ENCODE results near the gene TRIM7.

TRIM7 gene

GRCh38 chr5:181204826-181205760 lies at the start of gene TRIM7:
TRIM7 (minus strand) TSS chr5:181205196; CDS start chr5:181205110, 86 bp downstream.
- Histone ChIP-seq H3K27me3 (ENCODE audit: control insufficient read depth in 2 of 2, insufficient read depth in 2 of 2, low read length in 2 of 2) (peaks cover 0 to 7% of the 10 kb centered on the region in 2 donors), H3K4me1 (ENCODE audit: control insufficient read depth in 2 of 2, insufficient read depth in 2 of 2, low read length in 2 of 2) (peaks cover 17 to 33% of the 10 kb centered on the region in 2 donors), H3K4me3 (ENCODE audit: low read length in 2 of 2) (peak within 1 kb of the TSS; percentile 58 to 79), H3K27ac (ENCODE audit: low read depth in 2 of 2, low read length in 2 of 2) (peak within 1 kb of the TSS in 1 of 2 donors; percentile 16), H3K36me3 (ENCODE audit: control insufficient read depth in 2 of 2, insufficient read depth in 2 of 2, low read length in 2 of 2) (no peaks in the 10 kb centered on the region), H3K9me3 (ENCODE audit: control insufficient read depth in 2 of 2, low read length in 2 of 2) (no peaks in the 10 kb centered on the region), H3K9ac (ENCODE audit: low read depth in 1 of 2, low read length in 2 of 2) (peak within 1 kb of the TSS; percentile 20 to 60)

GRCh38 chr5:181248277-181248676 lies 43.3 kb upstream of the TRIM7 start:
- no peak overlapping the region for H3K27ac ChIP-seq (ENCODE audit: low read depth in 2 of 2, low read length in 2 of 2)
- peaks cover 31 to 35% of the 10 kb centered on the region in 2 donors for H3K4me1 ChIP-seq (ENCODE audit: control insufficient read depth in 2 of 2, insufficient read depth in 2 of 2, low read length in 2 of 2)
- peak overlapping the region; percentile 62 to 89 for H3K4me3 ChIP-seq (ENCODE audit: low read length in 2 of 2)
- H3K27me3 ChIP-seq (ENCODE audit: control insufficient read depth in 2 of 2, insufficient read depth in 2 of 2, low read length in 2 of 2) = no peaks in the 10 kb centered on the region
- no peaks in the 10 kb centered on the region for H3K9me3 ChIP-seq (ENCODE audit: control insufficient read depth in 2 of 2, low read length in 2 of 2)
- H3K36me3 ChIP-seq (ENCODE audit: control insufficient read depth in 2 of 2, insufficient read depth in 2 of 2, low read length in 2 of 2) = peaks cover 4 to 6% of the 10 kb centered on the region in 2 donors
- H3K9ac ChIP-seq (ENCODE audit: low read depth in 1 of 2, low read length in 2 of 2) = peak overlapping the region in 1 of 2 donors; percentile 30

DNA sequence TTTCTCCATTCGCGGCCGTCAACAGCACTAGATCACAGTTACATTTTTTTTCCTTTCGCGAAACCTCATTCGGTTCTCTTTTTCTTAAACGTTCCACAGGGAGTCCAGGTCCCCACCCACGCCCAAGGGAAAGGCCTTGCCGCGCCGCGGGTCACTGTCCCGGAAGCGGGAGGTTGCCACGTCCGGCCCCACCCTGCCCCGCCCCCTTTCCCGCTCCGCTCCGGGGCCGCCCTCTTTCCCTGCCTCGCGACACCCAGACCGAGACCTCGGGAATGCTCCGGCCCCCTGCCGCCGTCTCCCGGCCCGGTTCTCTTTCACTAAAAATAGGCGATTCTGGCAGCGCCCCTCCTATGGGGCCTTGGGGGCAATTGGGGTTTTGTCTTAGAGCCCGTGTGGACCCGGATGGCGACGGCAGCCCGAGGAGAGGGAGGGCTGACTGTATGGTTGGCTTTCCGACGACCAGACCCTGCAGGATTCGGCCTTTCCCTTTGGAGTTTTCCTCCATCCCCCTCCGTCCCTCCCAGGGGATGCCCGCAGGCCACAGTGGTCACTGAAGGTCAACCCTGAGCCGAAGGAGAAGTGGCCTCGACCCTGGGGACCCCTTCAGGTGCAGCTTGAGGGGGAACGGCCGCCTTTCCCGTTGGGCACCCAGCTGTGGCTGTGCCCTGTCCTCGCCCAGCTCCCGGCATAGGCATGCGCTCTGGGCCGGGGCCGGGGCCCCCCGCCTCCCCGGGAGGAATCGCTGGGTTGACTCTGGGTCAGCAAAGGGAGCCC lies 41.5 kb upstream of the TRIM7 start:
- H3K4me3 ChIP-seq (ENCODE audit: low read length in 2 of 2) = peak overlapping the region; percentile 89
- H3K27ac ChIP-seq (ENCODE audit: low read depth in 2 of 2, low read length in 2 of 2) = peak overlapping the region; percentile 97 to 98
- H3K4me1 ChIP-seq (ENCODE audit: control insufficient read depth in 2 of 2, insufficient read depth in 2 of 2, low read length in 2 of 2) = peaks cover 46 to 48% of the 10 kb centered on the region in 2 donors
- H3K9ac ChIP-seq (ENCODE audit: low read depth in 1 of 2, low read length in 2 of 2) = peak overlapping the region; percentile 97
- H3K36me3 ChIP-seq (ENCODE audit: control insufficient read depth in 2 of 2, insufficient read depth in 2 of 2, low read length in 2 of 2) = peaks cover 9 to 11% of the 10 kb centered on the region in 2 donors
- H3K27me3 ChIP-seq (ENCODE audit: control insufficient read depth in 2 of 2, insufficient read depth in 2 of 2, low read length in 2 of 2) = no peaks in the 10 kb centered on the region
- H3K9me3 ChIP-seq (ENCODE audit: control insufficient read depth in 2 of 2, low read length in 2 of 2) = no peaks in the 10 kb centered on the region

DNA sequence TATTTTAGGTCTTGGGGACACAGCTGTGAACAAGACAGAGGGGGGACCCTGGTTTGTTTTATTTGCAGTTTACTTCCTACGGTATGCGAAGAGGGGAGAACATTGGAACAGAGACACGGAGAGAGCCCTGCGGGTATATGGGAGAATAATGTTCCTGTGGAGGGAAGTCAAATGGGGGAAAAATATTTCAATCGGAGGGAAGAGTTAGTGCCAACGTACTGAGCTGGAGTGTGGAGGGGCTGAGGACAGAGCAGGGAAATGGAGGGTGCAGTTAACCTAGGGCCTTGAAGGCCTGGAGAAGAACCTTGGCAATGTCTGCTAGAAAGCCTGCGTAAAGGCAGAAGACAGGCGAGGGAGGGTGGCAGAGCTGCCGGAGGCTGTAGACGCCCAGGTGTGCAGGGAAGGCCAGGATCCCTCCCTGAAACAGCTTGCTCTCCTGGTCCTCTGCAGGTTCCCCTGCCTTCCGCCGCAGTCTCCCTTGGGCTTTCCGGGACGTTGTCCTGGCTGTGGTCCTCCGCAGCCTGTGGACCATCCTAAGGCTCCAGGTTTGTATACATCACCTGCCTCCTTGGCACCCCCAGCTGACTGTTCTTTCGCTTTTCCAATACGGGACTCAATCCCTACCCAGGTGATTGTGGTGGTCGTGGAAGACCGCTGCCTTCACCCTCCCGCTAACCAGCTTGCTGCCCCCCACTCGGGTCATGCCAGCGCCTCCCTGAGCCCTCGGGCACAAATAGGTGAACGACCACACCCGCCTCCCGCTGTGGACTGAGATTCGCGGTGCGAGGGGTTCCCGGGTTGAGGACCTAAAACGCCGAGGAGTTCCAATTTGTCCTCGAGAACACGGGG lies 40.7 kb upstream of the TRIM7 start:
- H3K4me1 ChIP-seq (ENCODE audit: control insufficient read depth in 2 of 2, insufficient read depth in 2 of 2, low read length in 2 of 2) = peaks cover 49% of the 10 kb centered on the region in 2 donors
- peak overlapping the region; percentile 97 for H3K9ac ChIP-seq (ENCODE audit: low read depth in 1 of 2, low read length in 2 of 2)
- H3K27ac ChIP-seq (ENCODE audit: low read depth in 2 of 2, low read length in 2 of 2) = peak overlapping the region; percentile 97 to 98
- no peaks in the 10 kb centered on the region for H3K27me3 ChIP-seq (ENCODE audit: control insufficient read depth in 2 of 2, insufficient read depth in 2 of 2, low read length in 2 of 2)
- H3K4me3 ChIP-seq (ENCODE audit: low read length in 2 of 2) = peak overlapping the region; percentile 89
- peaks cover 13 to 16% of the 10 kb centered on the region in 2 donors for H3K36me3 ChIP-seq (ENCODE audit: control insufficient read depth in 2 of 2, insufficient read depth in 2 of 2, low read length in 2 of 2)
- H3K9me3 ChIP-seq (ENCODE audit: control insufficient read depth in 2 of 2, low read length in 2 of 2) = no peaks in the 10 kb centered on the region

DNA sequence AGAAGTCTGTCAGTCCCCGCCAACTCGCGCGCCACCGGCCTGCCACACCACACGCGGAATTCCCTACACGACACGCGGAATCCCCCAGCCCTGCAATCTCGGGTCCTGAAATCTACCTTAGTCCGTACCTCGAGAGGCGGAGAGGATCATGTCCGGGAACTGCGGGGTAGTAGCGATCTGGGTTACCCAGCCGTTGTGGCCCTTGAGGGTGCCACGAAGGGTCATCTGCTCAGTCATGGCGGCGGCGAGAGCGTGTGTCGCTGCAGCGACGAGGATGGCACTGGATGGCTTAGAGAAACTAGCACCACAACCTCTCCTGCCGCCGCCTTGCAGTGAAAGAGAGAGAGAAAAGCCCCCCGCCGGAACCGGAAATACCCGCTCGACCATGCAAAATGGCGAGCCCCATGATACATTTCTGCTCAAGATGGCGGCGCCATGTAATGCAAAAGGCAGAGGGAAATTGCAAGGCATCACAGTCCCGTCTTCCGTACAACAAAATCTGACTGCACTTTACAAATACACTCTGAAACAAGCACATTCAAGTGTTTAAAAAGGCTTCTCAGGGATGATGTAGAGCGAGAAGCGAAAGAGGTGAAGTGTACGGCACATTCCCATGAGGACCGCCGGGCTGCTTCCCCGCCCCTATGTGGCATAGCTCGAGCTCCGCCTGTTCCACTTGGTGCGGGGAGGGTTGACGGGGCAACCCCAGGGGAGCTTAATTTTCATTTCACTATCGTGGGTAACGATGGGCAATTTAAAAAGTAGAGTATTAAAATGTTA lies 38.8 kb upstream of the TRIM7 start, which contains the start of gene RACK1:
Gene RACK1, minus strand, starts transcription at position 343 of the 780 bp plus-strand sequence. Its CDS starts 106 bp downstream, at position 237.
- Histone ChIP-seq H3K9ac (ENCODE audit: low read depth in 1 of 2, low read length in 2 of 2) (peak within 1 kb of the TSS; percentile 90 to 97), H3K27me3 (ENCODE audit: control insufficient read depth in 2 of 2, insufficient read depth in 2 of 2, low read length in 2 of 2) (no peaks in the 10 kb centered on the region), H3K27ac (ENCODE audit: low read depth in 2 of 2, low read length in 2 of 2) (peak within 1 kb of the TSS; percentile 89 to 95), H3K4me1 (ENCODE audit: control insufficient read depth in 2 of 2, insufficient read depth in 2 of 2, low read length in 2 of 2) (peaks cover 44 to 45% of the 10 kb centered on the region in 2 donors), H3K4me3 (ENCODE audit: low read length in 2 of 2) (peak within 1 kb of the TSS; percentile 96 to 99), H3K36me3 (ENCODE audit: control insufficient read depth in 2 of 2, insufficient read depth in 2 of 2, low read length in 2 of 2) (peaks cover 24 to 34% of the 10 kb centered on the region in 2 donors), H3K9me3 (ENCODE audit: control insufficient read depth in 2 of 2, low read length in 2 of 2) (no peaks in the 10 kb centered on the region)

DNA sequence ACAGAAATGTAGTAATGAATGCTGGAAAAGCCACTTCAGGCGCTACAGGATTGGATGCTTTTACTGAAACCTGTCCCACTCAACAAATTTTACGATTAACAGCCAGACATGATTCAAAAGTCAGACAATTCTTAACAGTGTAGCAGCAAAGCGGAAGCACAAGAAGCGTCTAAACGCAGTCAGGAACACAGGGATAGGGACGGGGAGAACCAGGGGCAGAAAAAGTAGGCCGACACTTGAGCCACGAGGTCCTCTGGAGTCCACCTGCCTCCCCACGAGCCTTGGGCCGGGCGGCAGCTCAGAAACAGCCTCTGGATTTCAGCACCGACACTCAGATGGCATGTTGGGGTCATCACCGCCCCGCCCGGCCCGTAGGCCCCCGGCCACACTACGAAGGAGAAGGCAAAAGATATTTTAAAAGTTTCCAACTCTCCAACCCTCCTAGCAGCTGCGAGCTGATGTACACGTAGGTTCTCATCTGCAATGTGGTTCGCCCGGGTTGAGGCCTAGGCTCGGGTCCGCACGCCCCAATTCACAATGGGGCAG lies 38.1 kb upstream of the TRIM7 start:
- Histone ChIP-seq H3K27ac (ENCODE audit: low read depth in 2 of 2, low read length in 2 of 2) (peak overlapping the region; percentile 89 to 95), H3K36me3 (ENCODE audit: control insufficient read depth in 2 of 2, insufficient read depth in 2 of 2, low read length in 2 of 2) (peaks cover 28 to 41% of the 10 kb centered on the region in 2 donors), H3K4me3 (ENCODE audit: low read length in 2 of 2) (peak overlapping the region; percentile 96 to 99), H3K9me3 (ENCODE audit: control insufficient read depth in 2 of 2, low read length in 2 of 2) (no peaks in the 10 kb centered on the region), H3K27me3 (ENCODE audit: control insufficient read depth in 2 of 2, insufficient read depth in 2 of 2, low read length in 2 of 2) (no peaks in the 10 kb centered on the region), H3K9ac (ENCODE audit: low read depth in 1 of 2, low read length in 2 of 2) (peak overlapping the region; percentile 90 to 97), H3K4me1 (ENCODE audit: control insufficient read depth in 2 of 2, insufficient read depth in 2 of 2, low read length in 2 of 2) (peaks cover 40 to 42% of the 10 kb centered on the region in 2 donors)

DNA sequence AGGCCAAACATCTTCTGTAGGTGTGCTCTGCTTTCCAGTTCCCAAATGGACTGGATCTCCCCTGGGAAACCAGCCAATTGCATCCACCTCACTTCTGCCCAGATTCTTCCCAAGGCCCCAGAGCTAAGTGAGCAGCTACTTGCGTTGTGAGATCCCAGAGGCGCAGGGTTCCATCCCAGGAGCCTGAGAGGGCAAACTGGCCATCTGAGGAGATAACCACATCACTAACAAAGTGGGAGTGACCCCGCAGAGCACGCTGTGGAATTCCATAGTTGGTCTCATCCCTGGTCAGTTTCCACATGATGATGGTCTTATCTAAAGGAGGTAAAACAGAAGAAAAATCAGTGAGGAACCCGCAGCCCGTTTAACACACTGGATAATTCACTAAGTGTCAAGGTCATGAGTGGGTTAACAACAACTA lies 37.0 kb upstream of the TRIM7 start:
- H3K4me1 ChIP-seq (ENCODE audit: control insufficient read depth in 2 of 2, insufficient read depth in 2 of 2, low read length in 2 of 2) = peaks cover 34 to 35% of the 10 kb centered on the region in 2 donors
- no peaks in the 10 kb centered on the region for H3K27me3 ChIP-seq (ENCODE audit: control insufficient read depth in 2 of 2, insufficient read depth in 2 of 2, low read length in 2 of 2)
- H3K4me3 ChIP-seq (ENCODE audit: low read length in 2 of 2) = peak overlapping the region; percentile 96 to 99
- H3K27ac ChIP-seq (ENCODE audit: low read depth in 2 of 2, low read length in 2 of 2) = no peak overlapping the region
- H3K36me3 ChIP-seq (ENCODE audit: control insufficient read depth in 2 of 2, insufficient read depth in 2 of 2, low read length in 2 of 2) = peaks cover 39 to 51% of the 10 kb centered on the region in 2 donors
- H3K9ac ChIP-seq (ENCODE audit: low read depth in 1 of 2, low read length in 2 of 2) = peak overlapping the region; percentile 90 to 97
- no peaks in the 10 kb centered on the region for H3K9me3 ChIP-seq (ENCODE audit: control insufficient read depth in 2 of 2, low read length in 2 of 2)

DNA sequence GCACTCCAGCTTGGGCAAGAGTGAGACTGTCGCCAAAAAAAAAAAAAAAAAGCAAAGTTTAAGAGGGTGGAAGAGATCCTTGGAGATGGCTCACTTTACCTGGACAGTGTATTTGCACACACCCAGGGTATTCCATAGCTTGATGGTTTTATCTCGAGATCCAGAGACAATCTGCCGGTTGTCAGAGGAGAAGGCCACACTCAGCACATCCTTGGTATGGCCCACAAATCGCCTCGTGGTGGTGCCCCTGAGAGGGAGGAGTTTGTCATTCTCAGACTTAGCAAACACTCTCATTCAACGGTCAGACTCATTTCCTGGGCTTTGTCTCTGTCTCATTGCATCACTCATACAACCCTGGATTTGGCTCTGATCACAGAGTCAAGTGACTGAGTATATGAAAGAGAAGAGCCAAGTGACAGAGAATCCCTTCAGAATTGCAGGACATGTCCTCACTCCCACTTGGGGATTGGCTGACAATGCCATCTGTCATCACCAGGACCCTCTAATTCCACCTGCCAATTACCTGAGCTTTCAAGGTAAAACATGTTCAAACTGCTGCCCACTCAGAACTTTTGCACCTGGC lies 36.5 kb upstream of the TRIM7 start:
- peaks cover 44 to 57% of the 10 kb centered on the region in 2 donors for H3K36me3 ChIP-seq (ENCODE audit: control insufficient read depth in 2 of 2, insufficient read depth in 2 of 2, low read length in 2 of 2)
- no peaks in the 10 kb centered on the region for H3K27me3 ChIP-seq (ENCODE audit: control insufficient read depth in 2 of 2, insufficient read depth in 2 of 2, low read length in 2 of 2)
- peak overlapping the region in 1 of 2 donors; percentile 90 for H3K9ac ChIP-seq (ENCODE audit: low read depth in 1 of 2, low read length in 2 of 2)
- peaks cover 30 to 35% of the 10 kb centered on the region in 2 donors for H3K4me1 ChIP-seq (ENCODE audit: control insufficient read depth in 2 of 2, insufficient read depth in 2 of 2, low read length in 2 of 2)
- peak overlapping the region; percentile 96 to 99 for H3K4me3 ChIP-seq (ENCODE audit: low read length in 2 of 2)
- H3K9me3 ChIP-seq (ENCODE audit: control insufficient read depth in 2 of 2, low read length in 2 of 2) = no peaks in the 10 kb centered on the region
- H3K27ac ChIP-seq (ENCODE audit: low read depth in 2 of 2, low read length in 2 of 2) = no peak overlapping the region

Measured in mucosa of rectum (tissue), 2 donors.